GM23338 (cell line): ENCODE data around the gene CAND1. TPM values are rescaled to one million over a fixed set of nuclear protein-coding genes. Genes with fewer than 3 reads are reported as not detected.

Experiments used
- ATAC-seq: fragments of 200-7000 bp; cut with Tn5 transposase; 3 replicates; pipeline ENCODE4 v1.9.1; 2020
- DNase-seq: peaks from one replicate; pipeline ENCODE4 v3.0.0-alpha.2; 2015; ENCODE audit warnings: low spot score
- H2AFZ ChIP-seq: fragments of 200-600 bp; sonication (generic); 2 replicates; pipeline ENCODE4 v1.8.0; 2016; ENCODE audit warnings: antibody characterized with exemption, mild to moderate bottlenecking, moderate library complexity
- H3F3A ChIP-seq: fragments of 200-600 bp; sonication (generic); replicated peaks from 2 replicates; pipeline ENCODE4 v1.8.0; 2017; ENCODE audit warnings: antibody characterized with exemption, mixed run types, low read depth
- H3K27ac ChIP-seq: fragments of 200-600 bp; sonication (generic); 2 replicates; pipeline ENCODE4 v1.6.1; 2016; ENCODE audit warnings: low read depth
- H3K27me3 ChIP-seq: fragments of 200-600 bp; sonication (generic); 2 replicates; pipeline ENCODE4 v1.8.0; 2016; ENCODE audit warnings: mild to moderate bottlenecking, mixed run types, moderate library complexity; ENCODE audit not compliant: insufficient read depth
- H3K36me3 ChIP-seq: fragments of 200-600 bp; sonication (generic); 2 replicates; pipeline ENCODE4 v1.8.0; 2016; ENCODE audit warnings: mild to moderate bottlenecking; ENCODE audit not compliant: insufficient read depth
- H3K4me1 ChIP-seq: fragments of 200-600 bp; sonication (generic); 2 replicates; pipeline ENCODE4 v1.8.0; 2016; ENCODE audit warnings: mild to moderate bottlenecking, moderate library complexity; ENCODE audit not compliant: insufficient read depth
- H3K4me2 ChIP-seq: fragments of 200-600 bp; sonication (generic); 2 replicates; pipeline ENCODE4 v1.7.1; 2017; ENCODE audit warnings: mixed run types
- H3K4me3 ChIP-seq: fragments of 200-600 bp; sonication (generic); 2 replicates; pipeline ENCODE4 v1.6.1; 2016; ENCODE audit warnings: mixed run types
- H3K79me2 ChIP-seq: fragments of 200-600 bp; sonication (generic); replicated peaks from 2 replicates; pipeline ENCODE4 v1.8.0; 2017; ENCODE audit warnings: mild to moderate bottlenecking; ENCODE audit not compliant: insufficient read depth
- H3K9me2 ChIP-seq: fragments of 200-600 bp; sonication (generic); 2 replicates; pipeline ENCODE4 v1.8.0; 2017; ENCODE audit not compliant: insufficient read depth
- H4K20me1 ChIP-seq: fragments of 200-600 bp; sonication (generic); replicated peaks from 2 replicates; pipeline ENCODE4 v1.8.0; 2017; ENCODE audit warnings: mild to moderate bottlenecking; ENCODE audit not compliant: insufficient read depth
- H3K27ac Mint-ChIP-seq: 2 replicates; pipeline ENCODE4 v1.8.0; 2020; ENCODE audit warnings: inconsistent platforms, mild to moderate bottlenecking, moderate library complexity, mixed read lengths
- H3K27me3 Mint-ChIP-seq: 3 replicates; pipeline ENCODE4 v1.8.0; 2022; ENCODE audit warnings: low read depth, mild to moderate bottlenecking, moderate library complexity, mixed read lengths, inconsistent platforms; ENCODE audit not compliant: insufficient read depth, poor library complexity
- H3K36me3 Mint-ChIP-seq: 3 replicates; pipeline ENCODE4 v1.8.0; 2021; ENCODE audit warnings: low read depth, mild to moderate bottlenecking, inconsistent platforms, moderate library complexity, mixed read lengths
- H3K4me1 Mint-ChIP-seq: 3 replicates; pipeline ENCODE4 v1.8.0; 2020; ENCODE audit warnings: mild to moderate bottlenecking, inconsistent platforms, mixed read lengths
- H3K4me3 Mint-ChIP-seq: 3 replicates; pipeline ENCODE4 v1.8.0; 2021; ENCODE audit warnings: moderate library complexity, mild to moderate bottlenecking, inconsistent platforms, mixed read lengths
- H3K9me3 Mint-ChIP-seq: 3 replicates; pipeline ENCODE4 v1.8.0; 2020; ENCODE audit warnings: moderate library complexity, mild to moderate bottlenecking, inconsistent platforms, mixed read lengths
- CREB1 ChIP-seq: fragments of 250-450 bp; sonication (Bioruptor Pico); IDR thresholded peaks from 2 replicates; pipeline ENCODE4 v1.5.0; 2020; ENCODE audit warnings: low read depth, mild to moderate bottlenecking, moderate library complexity
- CTCF ChIP-seq, 2 experiments: fragments of 200-600 bp in 1 of 2; sonication (generic) in 1 of 2; conservative IDR thresholded peaks; 2 replicates each; pipeline versions ENCODE4 v1.5.1 to v1.6.1; 2016 to 2017; ENCODE audit warnings: antibody characterized with exemption in 2 of 2, low read depth in 2 of 2, mild to moderate bottlenecking in 2 of 2, moderate library complexity in 1 of 2
- EZH2phosphoT487 ChIP-seq: fragments of 200-600 bp; sonication (generic); IDR thresholded peaks from one replicate; pipeline ENCODE4 v1.8.1; 2018; ENCODE audit warnings: antibody characterized with exemption; ENCODE audit not compliant: unreplicated experiment
- JUNB ChIP-seq: IDR thresholded peaks from one replicate; pipeline ENCODE4 v1.6.1; 2016; ENCODE audit warnings: antibody characterized with exemption; ENCODE audit not compliant: unreplicated experiment
- POLR2AphosphoS5 ChIP-seq: IDR thresholded peaks from 2 replicates; pipeline ENCODE4 v1.6.1; 2016; ENCODE audit warnings: antibody characterized with exemption, low read depth
- REST ChIP-seq: IDR thresholded peaks from one replicate; pipeline ENCODE4 v1.6.1; 2018; ENCODE audit warnings: antibody characterized with exemption; ENCODE audit not compliant: unreplicated experiment
- STAT1 ChIP-seq: IDR thresholded peaks from one replicate; pipeline ENCODE4 v1.6.1; 2016; ENCODE audit warnings: antibody characterized with exemption; ENCODE audit not compliant: unreplicated experiment
- ZNF114 ChIP-seq: fragments of 250-450 bp; sonication (Bioruptor Pico); IDR thresholded peaks from 2 replicates; pipeline ENCODE4 v1.5.0; 2020; ENCODE audit warnings: mild to moderate bottlenecking, moderate library complexity
- ZNF331 ChIP-seq: fragments of 250-450 bp; sonication (Bioruptor Pico); IDR thresholded peaks from 2 replicates; pipeline ENCODE4 v1.5.0; 2020; ENCODE audit warnings: low read depth, mild to moderate bottlenecking, moderate library complexity
- ZNF462 ChIP-seq: fragments of 250-450 bp; sonication (Bioruptor Pico); IDR thresholded peaks from 2 replicates; pipeline ENCODE4 v1.5.0; 2020; ENCODE audit warnings: mild to moderate bottlenecking, moderate library complexity
- polyA plus RNA-seq: library from polyadenylated mRNA; unstranded; fragments of >200 nt; fragmentation: Nextera tagmentation; extraction: Ambion mirVana; gene quantifications from 2 replicates; pipeline ENCODE4 v1.2.1, GENCODE V29; 2016
- total RNA-seq: library from RNA; depleted of rRNA; stranded (reverse); fragments of >200 nt; shearing (Covaris generic); gene quantifications from 2 replicates; pipeline ENCODE4 v1.2.3, GENCODE V29; 2014

The CAND1 gene
- total and polyA plus RNA-seq, 2 experiments from 2014 or later = 71.4 to 151 TPM

- TF ChIP-seq REST (no peak), EZH2phosphoT487 (no peak), ZNF462 (CRISPR knock-in tag) (no peak), ZNF114 (CRISPR knock-in tag) (no peak), STAT1 (no peak), POLR2AphosphoS5 (no peak)
These were observed 10.5 kb downstream of the CAND1 start (continued) for GRCh38 chr12:67279637-67280036.

GRCh38 chr12:67280088-67280487, 10.9 kb downstream of the CAND1 start:
- no peak overlapping the region for H2AFZ ChIP-seq
- H3K27me3 ChIP-seq = no peaks in the 10 kb centered on the region
- no peak overlapping the region for H3K4me2 ChIP-seq
- DNase-seq = no peak
- H3K36me3 ChIP-seq = peaks cover 13% of the 10 kb centered on the region; the same call in 1 of the 2 replicates
- H3K27ac Mint-ChIP-seq = no peak overlapping the region
- no peak for ATAC-seq
- no peaks in the 10 kb centered on the region for H3K4me1 ChIP-seq
- H4K20me1 ChIP-seq = peaks cover 46% of the 10 kb centered on the region
- peaks cover 100% of the 10 kb centered on the region for H3K79me2 ChIP-seq
- H3K27me3 Mint-ChIP-seq = peaks cover 4% of the 10 kb centered on the region
- no peaks in the 10 kb centered on the region for H3K9me2 ChIP-seq
- H3F3A ChIP-seq = no peaks in the 10 kb centered on the region
- H3K36me3 Mint-ChIP-seq = peaks cover 21% of the 10 kb centered on the region; the same call in 2 of the 3 replicates
- no peaks in the 10 kb centered on the region for H3K9me3 Mint-ChIP-seq
- no peak overlapping the region for H3K4me3 Mint-ChIP-seq
- H3K4me3 ChIP-seq = no peak overlapping the region
- peaks cover 29% of the 10 kb centered on the region for H3K4me1 Mint-ChIP-seq
- H3K27ac ChIP-seq = no peak overlapping the region
- TF ChIP-seq CTCF (conservative IDR thresholded peaks at IDR 0.05; ENCODE audit: low read depth in 2 of 2) (no peak), CREB1 (CRISPR knock-in tag) (no peak), JUNB (no peak), ZNF331 (CRISPR knock-in tag) (no peak), EZH2phosphoT487 (no peak)
